COLO668 (cell line): Measurements from ENCODE around the gene MACROD1.

Source experiments
- DNase-seq: peaks from one replicate; lab custom pipeline; 2025; ENCODE audit not compliant: unreplicated experiment; lab: John Stamatoyannopoulos, UW

The MACROD1 gene

GRCh38 chr11:64131683-64132190 lies 34.2 kb downstream of the MACROD1 start:
- DNase-seq: peak; percentile 17

- DNase-seq: no peak
Observed at GRCh38 chr11:64130618-64131017, 35.3 kb downstream of the MACROD1 start.

GRCh38 chr11:64129403-64129802 lies 36.5 kb downstream of the MACROD1 start:
- no peak for DNase-seq

- DNase-seq: peak; percentile 37
Observed at GRCh38 chr11:64128255-64129006, 37.5 kb downstream of the MACROD1 start.

- DNase-seq: no peak
Observed at GRCh38 chr11:64127267-64128072, 38.4 kb downstream of the MACROD1 start.

- DNase-seq: no peak
Observed at GRCh38 chr11:64126796-64127195, 39.1 kb downstream of the MACROD1 start.

GRCh38 chr11:64126371-64126770 lies 39.5 kb downstream of the MACROD1 start:
- DNase-seq: no peak

GRCh38 chr11:64125676-64126075 lies 40.2 kb downstream of the MACROD1 start:
- DNase-seq: no peak

- DNase-seq: no peak
Observed at GRCh38 chr11:64124147-64124546, 41.8 kb downstream of the MACROD1 start.

GRCh38 chr11:64123679-64124078 lies 42.2 kb downstream of the MACROD1 start:
- no peak for DNase-seq

GRCh38 chr11:64122411-64123410 lies 43.2 kb downstream of the MACROD1 start:
- no peak for DNase-seq

- DNase-seq: no peak
Observed at GRCh38 chr11:64121663-64122410, 44.1 kb downstream of the MACROD1 start.

GRCh38 chr11:64120951-64121569 lies 44.9 kb downstream of the MACROD1 start:
- peak; percentile 38 for DNase-seq

- DNase-seq: no peak
Observed at GRCh38 chr11:64119700-64120099, 46.2 kb downstream of the MACROD1 start.

- DNase-seq: no peak
Observed at GRCh38 chr11:64118876-64119665, 46.8 kb downstream of the MACROD1 start.

GRCh38 chr11:64117763-64118459 lies 48.0 kb downstream of the MACROD1 start:
- DNase-seq: no peak

- DNase-seq: no peak
Observed at GRCh38 chr11:64115531-64116522, 50.1 kb downstream of the MACROD1 start.
